Omental fat pad (tissue), 4 donors: Measurements from ENCODE around the gene TMPRSS3. TPM values are rescaled to one million over a fixed set of nuclear protein-coding genes. Genes with fewer than 3 reads are reported as not detected.

ENCODE experiments used
- ATAC-seq: fragments of 150-250 bp; one replicate; pipeline ENCODE4 v1.9.1; 2016; ENCODE audit warnings: mild to moderate bottlenecking, moderate library complexity; ENCODE audit not compliant: low FRiP score
- DNase-seq: peaks from one replicate; pipeline ENCODE4 v3.0.0-alpha.2; 2019; ENCODE audit warnings: low spot score
- total RNA-seq, 4 donors: library from RNA; depleted of rRNA; stranded (reverse); fragments of >200 nt; gene quantifications; one replicate each; pipeline ENCODE4 v1.1.0, GENCODE V29; 2016
- TF ChIP-seq, protein P1 (sequence below), 3 donors: fragments of 450-650 bp; IDR thresholded peaks; one replicate each; pipeline ENCODE4 v1.5.1; 2016 to 2017; ENCODE audit warnings: antibody characterized with exemption in 3 of 3, mild to moderate bottlenecking in 3 of 3, moderate library complexity in 2 of 3

The TMPRSS3 gene
- total RNA-seq, 4 donors from 2014 or later, result 0.32 to 8.7 (median 5.9) TPM

DNA sequence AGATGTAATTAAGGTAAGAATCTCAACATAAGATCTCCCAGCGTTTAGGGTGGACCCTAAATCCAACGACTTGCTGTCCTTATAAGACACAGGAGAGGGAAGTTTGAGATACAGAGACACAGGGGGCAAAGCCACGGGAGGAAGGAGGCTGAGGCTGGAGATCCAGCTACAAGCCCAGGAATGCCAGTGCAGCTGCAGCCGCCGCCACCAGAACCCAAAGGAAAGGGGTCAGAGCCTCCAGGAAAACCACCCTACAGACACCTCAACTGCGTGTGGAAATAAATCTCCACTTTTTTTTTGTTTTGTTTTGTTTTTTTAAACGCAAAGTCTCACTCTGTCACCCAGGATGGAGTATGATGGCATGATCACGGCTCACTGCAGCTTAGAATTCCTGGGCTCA, 17.4 kb downstream of the TMPRSS3 start:
- TF ChIP-seq, protein P1, sequence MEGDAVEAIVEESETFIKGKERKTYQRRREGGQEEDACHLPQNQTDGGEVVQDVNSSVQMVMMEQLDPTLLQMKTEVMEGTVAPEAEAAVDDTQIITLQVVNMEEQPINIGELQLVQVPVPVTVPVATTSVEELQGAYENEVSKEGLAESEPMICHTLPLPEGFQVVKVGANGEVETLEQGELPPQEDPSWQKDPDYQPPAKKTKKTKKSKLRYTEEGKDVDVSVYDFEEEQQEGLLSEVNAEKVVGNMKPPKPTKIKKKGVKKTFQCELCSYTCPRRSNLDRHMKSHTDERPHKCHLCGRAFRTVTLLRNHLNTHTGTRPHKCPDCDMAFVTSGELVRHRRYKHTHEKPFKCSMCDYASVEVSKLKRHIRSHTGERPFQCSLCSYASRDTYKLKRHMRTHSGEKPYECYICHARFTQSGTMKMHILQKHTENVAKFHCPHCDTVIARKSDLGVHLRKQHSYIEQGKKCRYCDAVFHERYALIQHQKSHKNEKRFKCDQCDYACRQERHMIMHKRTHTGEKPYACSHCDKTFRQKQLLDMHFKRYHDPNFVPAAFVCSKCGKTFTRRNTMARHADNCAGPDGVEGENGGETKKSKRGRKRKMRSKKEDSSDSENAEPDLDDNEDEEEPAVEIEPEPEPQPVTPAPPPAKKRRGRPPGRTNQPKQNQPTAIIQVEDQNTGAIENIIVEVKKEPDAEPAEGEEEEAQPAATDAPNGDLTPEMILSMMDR (IDR thresholded peaks at IDR 0.05), result no peak
- DNase-seq (no peak), ATAC-seq (no peak)

DNA sequence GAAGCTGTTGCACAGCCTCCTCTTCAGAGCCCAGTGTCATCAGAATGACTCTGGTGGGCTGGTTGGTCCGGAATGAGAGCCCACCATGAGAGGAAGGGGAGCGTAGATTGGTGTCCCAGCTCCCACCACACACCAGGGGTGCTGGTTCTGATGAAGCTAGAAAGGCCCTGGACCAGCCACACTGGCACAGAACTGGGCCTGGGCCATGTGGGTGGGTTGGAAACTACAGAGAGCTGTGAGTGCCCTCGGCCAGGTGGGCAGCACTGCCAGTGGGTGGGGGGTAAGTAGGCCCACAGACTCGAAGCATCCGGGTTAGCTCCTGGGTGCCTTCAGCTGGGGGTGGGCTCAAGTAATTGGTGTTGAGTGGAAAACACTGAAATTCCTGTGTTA, 17.9 kb downstream of the TMPRSS3 start:
- no peak for ATAC-seq
- DNase-seq, result no peak
- TF ChIP-seq, protein P1 (IDR thresholded peaks at IDR 0.05), result no peak

DNA sequence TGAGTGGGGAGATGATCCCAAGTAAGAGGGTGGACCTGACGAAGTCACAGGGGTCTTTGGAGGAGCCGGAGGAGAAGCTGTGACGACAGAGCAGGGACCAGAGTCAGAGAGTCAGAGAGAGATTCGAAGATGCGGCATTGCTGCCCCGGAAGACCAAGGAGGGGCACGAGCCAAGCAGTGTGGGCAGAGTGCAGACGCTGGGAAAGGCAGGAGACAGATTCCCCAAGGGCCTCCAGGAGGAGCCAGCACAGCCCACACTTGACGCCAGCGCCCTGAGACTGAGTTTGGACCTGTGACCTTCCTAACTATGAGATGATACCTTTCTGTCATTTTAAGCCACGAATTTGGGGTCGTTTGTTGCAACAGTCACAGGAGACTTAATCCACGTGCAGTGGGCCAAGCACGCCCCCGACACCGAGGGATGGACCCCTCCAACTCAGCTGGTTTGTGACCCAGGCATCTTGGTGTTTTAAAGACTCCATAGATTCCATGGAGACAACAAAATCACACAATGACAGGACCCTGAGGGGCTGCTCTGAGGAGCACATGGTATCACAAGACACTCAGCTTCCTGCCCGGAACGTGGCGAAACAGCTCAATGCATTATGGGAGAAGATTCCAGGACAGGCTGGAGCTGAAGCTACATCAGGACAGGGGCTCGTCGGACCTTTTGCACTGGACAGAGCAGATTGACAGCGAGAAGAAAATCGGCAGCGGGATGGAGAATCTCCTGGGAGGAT, 18.5 kb downstream of the TMPRSS3 start:
- TF ChIP-seq, protein P1 (IDR thresholded peaks at IDR 0.05), result no peak
- DNase-seq (no peak), ATAC-seq (no peak)

DNA sequence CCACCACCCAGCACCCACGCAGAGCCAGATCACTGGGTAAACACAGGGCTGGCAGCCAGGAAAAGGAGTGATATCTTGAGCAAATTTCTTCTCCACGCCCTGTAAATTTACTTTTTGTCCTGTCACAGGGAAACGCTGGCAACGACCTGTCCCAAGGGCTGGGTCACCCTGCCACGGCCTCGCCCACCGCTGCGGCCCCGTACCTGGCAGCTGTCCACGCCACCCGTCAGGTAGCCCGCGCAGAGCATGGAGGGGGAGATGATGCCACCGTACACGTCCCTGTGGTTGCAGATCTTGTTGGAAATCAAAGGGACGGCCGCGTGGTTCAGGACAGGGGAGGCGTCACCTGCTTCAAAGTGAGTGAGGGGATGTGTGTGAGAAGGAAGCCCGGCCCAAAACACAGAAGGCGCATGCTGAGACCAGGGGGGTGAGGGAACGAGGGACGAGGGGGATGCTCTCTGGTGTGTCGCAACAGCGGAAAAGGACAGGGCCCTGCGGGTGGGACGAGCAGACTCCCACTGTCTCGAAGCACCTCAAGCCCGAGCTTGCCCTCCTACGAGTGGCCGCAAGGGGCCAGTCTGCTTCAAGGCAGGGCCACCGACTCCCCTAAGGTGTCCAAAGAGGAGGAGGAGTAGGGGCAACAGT, 19.4 kb downstream of the TMPRSS3 start:
- TF ChIP-seq, protein P1 (IDR thresholded peaks at IDR 0.05), result no peak
- DNase-seq (no peak), ATAC-seq (no peak)

DNA sequence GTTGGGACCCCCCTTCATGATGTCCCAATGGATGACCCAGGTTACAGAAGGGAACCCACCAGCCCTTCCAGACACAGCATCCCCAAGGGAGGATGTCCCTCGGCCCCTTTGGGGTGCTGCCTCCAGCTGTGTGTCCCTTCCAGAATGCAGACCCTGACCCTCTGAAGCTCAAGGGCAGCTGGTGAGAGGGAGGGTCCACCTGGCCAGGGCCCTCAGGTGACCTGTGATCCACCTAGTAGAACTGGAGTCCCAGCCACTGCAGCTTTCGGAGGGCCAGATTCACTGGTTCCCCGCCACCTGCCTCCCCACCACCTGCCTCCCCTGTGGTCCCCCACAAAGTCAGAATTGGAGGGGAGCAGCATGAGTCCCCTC, 19.9 kb downstream of the TMPRSS3 start:
- DNase-seq (no peak), ATAC-seq (no peak)
- TF ChIP-seq, protein P1 (IDR thresholded peaks at IDR 0.05), result no peak

DNA sequence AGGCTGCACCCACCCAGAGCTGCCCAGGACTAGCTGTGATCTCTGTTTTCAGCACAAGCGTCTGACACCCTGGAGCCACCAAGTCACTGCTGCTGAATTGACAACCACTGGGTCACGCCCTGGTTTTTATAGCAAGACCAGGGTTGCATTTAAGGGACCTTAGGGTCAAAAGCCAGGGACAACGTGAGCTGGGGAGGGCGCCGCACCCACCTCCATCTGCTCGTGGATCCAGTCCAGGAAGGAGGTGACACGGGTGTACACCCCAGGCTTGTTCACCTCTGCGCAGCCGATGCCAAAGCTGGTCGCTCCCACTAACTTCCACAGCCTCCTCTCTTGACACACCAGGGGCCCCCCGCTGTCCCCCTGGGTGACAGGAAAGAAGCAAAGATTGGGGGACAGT, 20.3 kb downstream of the TMPRSS3 start:
- TF ChIP-seq, protein P1 (IDR thresholded peaks at IDR 0.05), result no peak
- ATAC-seq (no peak), DNase-seq (no peak)
